Hematopoietic multipotent progenitor cell treated with erythropoietin and hydrocortisone succinate and interleukin-3 and kit ligand, for 6 days (in vitro differentiated cells): ENCODE results near the gene ZNF775.

Source experiments
- DNase-seq: peaks from one replicate; pipeline ENCODE4 v3.0.0-alpha.2; 2015

ZNF775 gene

GRCh38 chr7:150402671-150403321 is 23.7 kb downstream of the ZNF775 start:
- no peak for DNase-seq

- DNase-seq: no peak
These were observed 24.4 kb downstream of the ZNF775 start for GRCh38 chr7:150403376-150404171.

GRCh38 chr7:150404172-150404804 is 25.2 kb downstream of the ZNF775 start:
- peak; percentile 66 for DNase-seq

- DNase-seq: peak; percentile 89
These were observed 25.9 kb downstream of the ZNF775 start for GRCh38 chr7:150404805-150405583.

- peak; percentile 93 for DNase-seq
These were observed 26.6 kb downstream of the ZNF775 start for GRCh38 chr7:150405584-150406311.

- peak; percentile 34 for DNase-seq
These were observed 27.1 kb downstream of the ZNF775 start for GRCh38 chr7:150406312-150406566.

- peak; percentile 77 for DNase-seq
These were observed 27.7 kb downstream of the ZNF775 start for GRCh38 chr7:150406567-150407421.

GRCh38 chr7:150407588-150408392 is 28.7 kb downstream of the ZNF775 start:
- DNase-seq: no peak

GRCh38 chr7:150408393-150409299 is 29.5 kb downstream of the ZNF775 start:
- DNase-seq: no peak

- no peak for DNase-seq
These were observed 30.3 kb downstream of the ZNF775 start for GRCh38 chr7:150409300-150410030.

GRCh38 chr7:150410131-150410530 is 31.0 kb downstream of the ZNF775 start:
- no peak for DNase-seq

GRCh38 chr7:150410680-150411346 is 31.7 kb downstream of the ZNF775 start:
- DNase-seq: no peak

GRCh38 chr7:150411606-150412005 is 32.5 kb downstream of the ZNF775 start:
- DNase-seq: no peak

- DNase-seq: no peak
These were observed 32.9 kb downstream of the ZNF775 start for GRCh38 chr7:150412016-150412415.

GRCh38 chr7:150412518-150413488 is 33.7 kb downstream of the ZNF775 start:
- no peak for DNase-seq

GRCh38 chr7:150413640-150414081 is 34.5 kb downstream of the ZNF775 start:
- no peak for DNase-seq
